Adrenal gland (tissue), 12 donors: ENCODE measurements around the gene PHACTR3. TPM values are rescaled to one million over a fixed set of nuclear protein-coding genes. Genes with fewer than 3 reads are reported as not detected.
"Not testable (repeated sequence)": the region's sequence is repeated elsewhere in the genome, so short reads cannot be mapped to it uniquely, and the experiment has no call there.

Experiments used
- DNase-seq, 7 donors: peaks; one replicate each; pipeline ENCODE4 v3.0.0-alpha.2; 2019 to 2020
- H3K27ac ChIP-seq, 5 donors: fragments of 200-600 bp; sonication (generic) in 4 of 5; 1 replicate in 3 of 5; 2 replicates in 2 of 5; pipeline versions ENCODE4 v1.5.1 to v1.8.0; 2016 to 2020; ENCODE audit warnings: mild to moderate bottlenecking in 1 of 5
- H3K27me3 ChIP-seq: fragments of 200-600 bp; 2 replicates; pipeline ENCODE4 v1.8.0; 2021
- H3K36me3 ChIP-seq, 2 donors: fragments of 200-600 bp; replicated peaks in 1 of 2; 1 replicate in 1 of 2; 2 replicates in 1 of 2; pipeline versions ENCODE4 v1.5.1 to v1.8.0; 2018 to 2022
- H3K4me1 ChIP-seq, 2 donors: fragments of 200-600 bp; replicated peaks in 1 of 2; 1 replicate in 1 of 2; 2 replicates in 1 of 2; pipeline versions ENCODE4 v1.5.1 to v1.8.0; 2018 to 2021
- H3K4me3 ChIP-seq, 4 donors: fragments of 200-600 bp; sonication (generic) in 3 of 4; one replicate each; pipeline ENCODE4 v1.5.1; 2016 to 2018
- H3K9me3 ChIP-seq, 3 donors: fragments of 200-600 bp; sonication (generic) in 1 of 3; replicated peaks in 1 of 3; 1 replicate in 2 of 3; 2 replicates in 1 of 3; pipeline versions ENCODE4 v1.5.1 to v1.8.0; 2016 to 2021
- POLR2A ChIP-seq, 2 donors: fragments of 450-650 bp; IDR thresholded peaks; one replicate each; pipeline ENCODE4 v1.6.1; 2017; ENCODE audit warnings: antibody characterized with exemption in 2 of 2, mild to moderate bottlenecking in 2 of 2, moderate library complexity in 1 of 2
- WGBS, 4 donors: extraction: QIAGEN DNeasy Blood & Tissue Kit in 2 of 4; methylation state at CpG; one replicate each; pipeline versions ENCODE4 v1.1.5 to v1.1.7; 2013 to 2017; 5-methylcytosine and 5-hydroxymethylcytosine counted together
- intact Hi-C, 2 donors: fragments of 100-400 bp; cut with DNase I; formaldehyde crosslinking; loops; one replicate each; pipeline versions ENCODE4 v1.14.1 to v1.15.0; 2022 to 2023
- polyA plus RNA-seq, 3 donors: library from polyadenylated mRNA; stranded (reverse); fragments of 200-250 nt in 2 of 3; fragments of 350-450 nt in 1 of 3; fragmentation: Illumina TruSeq in 1 of 3; extraction: RNeasy Lipid Tissue Mini Kit (QIAGEN cat#74804) in 1 of 3; gene quantifications; one replicate each; pipeline ENCODE4 v1.2.3, GENCODE V29; 2013 to 2014
- total RNA-seq, 9 donors: library from RNA; depleted of rRNA in 4 of 9; stranded (reverse); fragments of >200 nt in 4 of 9; fragments of 120-200 nt in 1 of 9; fragmentation: NEBNext Ultra II Directional in 1 of 9; extraction: Animal tissue kit (Norgen Biotek cat#: 25700) in 1 of 9; gene quantifications; one replicate each; pipeline versions ENCODE4 v1.1.0 to v1.2.4, GENCODE V29; 2013 to 2023
- TF ChIP-seq, protein P1 (sequence below), 6 experiments: fragments of 450-650 bp in 4 of 6; fragments of 200-600 bp in 2 of 6; sonication (generic) in 1 of 6; IDR thresholded peaks; 1 replicate in 5 of 6; 2 replicates in 1 of 6; pipeline versions ENCODE4 v1.5.1 to v1.8.0; 2016 to 2021; ENCODE audit warnings: antibody characterized with exemption in 6 of 6, mild to moderate bottlenecking in 2 of 6, moderate library complexity in 1 of 6
- donor health status: healthy with polysubstance abuse.
- donor health status: Bipolar disorder and iron deficiency.
- donor health status: DM: yes; HTN: yes; CAD: no.
- donor health status: DM: no; HTN: no; CAD: no.
- donor health status: DM: no; HTN: no; CAD: no.
- donor health status: DM: yes; HTN: yes; CAD: no.

The PHACTR3 gene
- total and polyA plus RNA-seq, 12 donors = 0.17 to 4.5 (median 0.81) TPM

DNA sequence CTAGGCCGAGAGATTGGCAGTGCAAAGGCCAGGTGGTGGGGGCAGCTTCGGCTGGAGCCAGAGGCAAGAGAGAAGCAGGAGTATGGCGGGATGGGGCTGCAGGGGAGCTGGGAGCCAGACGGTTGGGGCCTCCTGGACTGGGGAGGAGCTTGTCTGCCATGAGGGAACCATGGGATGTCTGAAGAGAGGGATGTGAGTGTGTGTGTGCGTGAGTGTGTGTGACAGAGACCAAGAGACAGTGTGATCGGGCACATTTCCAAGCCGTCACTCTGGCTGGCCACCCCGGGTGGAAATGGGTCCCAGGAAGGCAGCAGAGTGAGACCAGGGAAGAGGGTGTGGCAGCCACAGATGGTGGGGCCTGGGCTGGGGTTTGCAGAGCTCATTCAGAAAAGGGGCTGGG is 13.8 kb downstream of the PHACTR3 start:
- TF ChIP-seq, protein P1, sequence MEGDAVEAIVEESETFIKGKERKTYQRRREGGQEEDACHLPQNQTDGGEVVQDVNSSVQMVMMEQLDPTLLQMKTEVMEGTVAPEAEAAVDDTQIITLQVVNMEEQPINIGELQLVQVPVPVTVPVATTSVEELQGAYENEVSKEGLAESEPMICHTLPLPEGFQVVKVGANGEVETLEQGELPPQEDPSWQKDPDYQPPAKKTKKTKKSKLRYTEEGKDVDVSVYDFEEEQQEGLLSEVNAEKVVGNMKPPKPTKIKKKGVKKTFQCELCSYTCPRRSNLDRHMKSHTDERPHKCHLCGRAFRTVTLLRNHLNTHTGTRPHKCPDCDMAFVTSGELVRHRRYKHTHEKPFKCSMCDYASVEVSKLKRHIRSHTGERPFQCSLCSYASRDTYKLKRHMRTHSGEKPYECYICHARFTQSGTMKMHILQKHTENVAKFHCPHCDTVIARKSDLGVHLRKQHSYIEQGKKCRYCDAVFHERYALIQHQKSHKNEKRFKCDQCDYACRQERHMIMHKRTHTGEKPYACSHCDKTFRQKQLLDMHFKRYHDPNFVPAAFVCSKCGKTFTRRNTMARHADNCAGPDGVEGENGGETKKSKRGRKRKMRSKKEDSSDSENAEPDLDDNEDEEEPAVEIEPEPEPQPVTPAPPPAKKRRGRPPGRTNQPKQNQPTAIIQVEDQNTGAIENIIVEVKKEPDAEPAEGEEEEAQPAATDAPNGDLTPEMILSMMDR (IDR thresholded peaks at IDR 0.05) = no peak
- TF ChIP-seq POLR2A (IDR thresholded peaks at IDR 0.05) = no peak
- 70 to 72% (median 71%) methylated on average over 8 of the region's 8 CpGs for WGBS, 4 donors
- no peak overlapping the region for H3K27ac ChIP-seq
- H3K36me3 ChIP-seq = no peaks in the 10 kb centered on the region
- no peaks in the 10 kb centered on the region for H3K27me3 ChIP-seq
- H3K9me3 ChIP-seq = no peaks in the 10 kb centered on the region
- no peak overlapping the region for H3K4me3 ChIP-seq
- H3K4me1 ChIP-seq = no peaks in the 10 kb centered on the region
- intact Hi-C loops = no loop called here
- no peak for DNase-seq

- WGBS, 4 donors = 66 to 80% (median 75%) methylated on average over 2 to 6 of the region's 6 CpGs
- H3K36me3 ChIP-seq, H3K27ac ChIP-seq, H3K4me1 ChIP-seq, H3K9me3 ChIP-seq, DNase-seq, H3K27me3 ChIP-seq, H3K4me3 ChIP-seq, intact Hi-C loops: not testable (repeated sequence)
Observed at GRCh38 chr20:59618585-59618984, 14.2 kb downstream of the PHACTR3 start.

DNA sequence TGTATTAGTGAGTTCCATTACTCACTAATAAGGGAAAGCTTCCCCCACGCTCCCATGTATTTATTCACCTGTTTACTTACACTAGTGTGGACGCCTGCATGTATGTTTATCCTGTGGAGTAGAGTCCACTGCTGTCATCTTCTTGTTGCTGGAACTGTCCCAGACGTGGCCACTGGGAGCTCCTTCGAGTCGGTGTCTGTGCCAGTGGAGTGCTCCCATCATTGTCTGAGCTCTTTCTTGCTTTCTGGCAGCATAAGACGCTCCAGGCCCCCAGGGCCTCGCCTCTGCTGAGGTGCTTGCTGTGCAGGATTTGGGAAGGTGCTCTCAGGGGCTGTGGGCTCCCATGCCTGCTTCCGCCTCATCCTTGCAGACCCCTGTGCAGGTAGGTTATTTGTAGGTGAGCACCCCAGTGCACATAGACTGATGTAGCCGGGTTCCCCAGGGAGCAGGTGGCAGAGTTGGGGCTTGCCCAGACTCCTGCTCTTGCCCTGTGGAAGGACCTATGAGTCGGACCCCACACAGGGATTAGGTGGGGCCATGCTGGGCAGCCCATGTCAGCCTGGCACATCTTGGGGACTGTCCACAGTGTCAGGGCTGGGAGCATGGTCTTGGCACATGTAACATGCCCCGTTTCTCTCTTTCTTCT is 16.6 kb downstream of the PHACTR3 start:
- Histone ChIP-seq H3K27ac (no peak overlapping the region), H3K4me1 (no peaks in the 10 kb centered on the region), H3K36me3 (no peaks in the 10 kb centered on the region), H3K4me3 (no peak overlapping the region), H3K9me3 (no peaks in the 10 kb centered on the region), H3K27me3 (no peaks in the 10 kb centered on the region)
- TF ChIP-seq POLR2A (IDR thresholded peaks at IDR 0.05) = no peak
- TF ChIP-seq, protein P1 (IDR thresholded peaks at IDR 0.05) = no peak
- 69 to 77% (median 74%) methylated on average over 10 to 11 of the region's 11 CpGs for WGBS, 4 donors
- no peak for DNase-seq
- intact Hi-C loops = no loop called here

- WGBS, 4 donors = 75 to 93% (median 88%) methylated on average over 3 to 9 of the region's 9 CpGs
- TF ChIP-seq, protein P1 (IDR thresholded peaks at IDR 0.05) = no peak
- no peak for TF ChIP-seq POLR2A (IDR thresholded peaks at IDR 0.05)
- intact Hi-C loops = no loop called here
- H3K27me3 ChIP-seq = no peaks in the 10 kb centered on the region
- no peak for DNase-seq
- H3K27ac ChIP-seq = no peak overlapping the region
- no peak overlapping the region for H3K4me3 ChIP-seq
- H3K9me3 ChIP-seq = no peaks in the 10 kb centered on the region
- H3K4me1 ChIP-seq = no peaks in the 10 kb centered on the region
- no peaks in the 10 kb centered on the region for H3K36me3 ChIP-seq
Observed at GRCh38 chr20:59622496-59622895, 18.2 kb downstream of the PHACTR3 start.

DNA sequence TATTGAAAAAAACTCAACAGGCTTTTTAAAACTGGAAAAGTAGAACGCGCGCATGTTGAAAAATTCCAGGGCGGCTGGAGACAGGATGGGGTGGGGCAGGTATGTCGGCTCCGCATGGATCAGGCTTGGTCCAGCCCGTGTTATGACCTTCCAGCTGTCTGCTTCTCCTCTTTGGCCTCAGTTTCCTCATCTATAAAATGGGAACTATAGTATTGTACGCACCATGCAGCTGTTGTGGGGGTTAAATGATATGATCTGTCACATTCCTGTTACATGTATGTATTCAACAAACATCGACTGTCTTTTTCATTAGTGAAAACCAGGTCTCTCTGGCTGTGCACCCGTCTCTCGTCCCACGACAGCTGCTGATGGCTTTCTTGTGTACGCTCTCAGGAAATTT is 18.8 kb downstream of the PHACTR3 start:
- no peaks in the 10 kb centered on the region for H3K9me3 ChIP-seq
- 86 to 92% (median 89%) methylated on average over 13 of the region's 13 CpGs for WGBS, 4 donors
- H3K27ac ChIP-seq = no peak overlapping the region
- H3K36me3 ChIP-seq = no peaks in the 10 kb centered on the region
- H3K4me1 ChIP-seq = no peaks in the 10 kb centered on the region
- TF ChIP-seq, protein P1 (IDR thresholded peaks at IDR 0.05) = no peak
- no peak for TF ChIP-seq POLR2A (IDR thresholded peaks at IDR 0.05)
- no peak overlapping the region for H3K4me3 ChIP-seq
- H3K27me3 ChIP-seq = no peaks in the 10 kb centered on the region
- intact Hi-C loops = no loop called here
- DNase-seq = no peak
